Activated T-cell treated with anti-CD3 and anti-CD28 coated beads, Interleukin-2, amount 50 U/mL, for 4 hours (primary cell): ENCODE measurements around the gene HBZ. TPM values are rescaled to one million over a fixed set of nuclear protein-coding genes. Genes with fewer than 3 reads are reported as not detected.
"Not testable (repeated sequence)": the region's sequence is repeated elsewhere in the genome, so short reads cannot be mapped to it uniquely, and the experiment has no call there.

ENCODE experiments used
- ATAC-seq, 2 donors: fragments of 200-7000 bp; cut with Tn5 transposase; one replicate each; pipeline ENCODE4 v1.10.0; 2021
- DNase-seq: peaks from one replicate; pipeline ENCODE4 v3.0.0-alpha.2; 2020
- H3K27me3 Mint-ChIP-seq: one replicate; pipeline ENCODE4 v1.8.0; 2021; ENCODE audit warnings: low read depth, mixed read lengths
- H3K36me3 Mint-ChIP-seq: one replicate; pipeline ENCODE4 v1.8.0; 2022; ENCODE audit warnings: mixed read lengths; ENCODE audit not compliant: insufficient read depth
- H3K4me1 Mint-ChIP-seq: one replicate; pipeline ENCODE4 v1.8.0; 2021; ENCODE audit warnings: low read depth, mixed read lengths
- H3K4me3 Mint-ChIP-seq: one replicate; pipeline ENCODE4 v1.8.0; 2021; ENCODE audit warnings: mild to moderate bottlenecking, moderate library complexity, mixed read lengths
- H3K9me3 Mint-ChIP-seq: one replicate; pipeline ENCODE4 v1.8.0; 2021; ENCODE audit warnings: mixed read lengths
- total RNA-seq, 3 donors: library from RNA; stranded (reverse); gene quantifications; one replicate each; pipeline ENCODE4 v1.2.1, GENCODE V29; 2021

Gene HBZ
- total RNA-seq, 3 donors from 2014 or later = 0.38 to 0.45 (median 0.43) TPM

GRCh38 chr16:176477-177382, 24.3 kb downstream of the HBZ start, which contains the start of gene HBA1:
Gene HBA1 (plus strand): TSS chr16:176680. CDS start chr16:176717, 37 bp downstream.
- H3K9me3 Mint-ChIP-seq, DNase-seq, H3K36me3 Mint-ChIP-seq: not testable (repeated sequence)
- peaks cover 54% of the 10 kb centered on the region for H3K27me3 Mint-ChIP-seq
- peak within 1 kb of the TSS; percentile 24 for H3K4me3 Mint-ChIP-seq
- H3K4me1 Mint-ChIP-seq = peaks cover 13% of the 10 kb centered on the region
- ATAC-seq = peak; percentile 50 to 61

GRCh38 chr16:177394-177822, 25.0 kb downstream of the HBZ start:
- DNase-seq = no peak
- Mint-ChIP-seq H3K4me1 (peaks cover 13% of the 10 kb centered on the region), H3K9me3 (no peaks in the 10 kb centered on the region), H3K27me3 (peaks cover 51% of the 10 kb centered on the region), H3K36me3 (no peaks in the 10 kb centered on the region), H3K4me3 (no peak overlapping the region)
- ATAC-seq = no peak

- no peak overlapping the region for H3K4me3 Mint-ChIP-seq
- no peaks in the 10 kb centered on the region for H3K36me3 Mint-ChIP-seq
- peaks cover 13% of the 10 kb centered on the region for H3K4me1 Mint-ChIP-seq
- no peak for ATAC-seq
- no peak for DNase-seq
- no peaks in the 10 kb centered on the region for H3K9me3 Mint-ChIP-seq
- peaks cover 51% of the 10 kb centered on the region for H3K27me3 Mint-ChIP-seq
Observed at GRCh38 chr16:177981-178667, 25.7 kb downstream of the HBZ start.

GRCh38 chr16:178668-179015, 26.2 kb downstream of the HBZ start:
- no peak for DNase-seq
- H3K4me3 Mint-ChIP-seq = no peak overlapping the region
- H3K27me3 Mint-ChIP-seq = peaks cover 48% of the 10 kb centered on the region
- no peaks in the 10 kb centered on the region for H3K9me3 Mint-ChIP-seq
- no peaks in the 10 kb centered on the region for H3K36me3 Mint-ChIP-seq
- ATAC-seq = no peak
- H3K4me1 Mint-ChIP-seq = peaks cover 13% of the 10 kb centered on the region

- DNase-seq = no peak
- peaks cover 44% of the 10 kb centered on the region for H3K27me3 Mint-ChIP-seq
- peak overlapping the region; percentile 46 for H3K4me3 Mint-ChIP-seq
- no peaks in the 10 kb centered on the region for H3K9me3 Mint-ChIP-seq
- no peak for ATAC-seq
- peaks cover 10% of the 10 kb centered on the region for H3K4me1 Mint-ChIP-seq
- H3K36me3 Mint-ChIP-seq = no peaks in the 10 kb centered on the region
Observed at GRCh38 chr16:179211-180092, 27.0 kb downstream of the HBZ start.

- Mint-ChIP-seq H3K9me3 (no peaks in the 10 kb centered on the region), H3K36me3 (no peaks in the 10 kb centered on the region), H3K4me3 (peak within 1 kb of the TSS; percentile 46), H3K27me3 (peaks cover 36% of the 10 kb centered on the region), H3K4me1 (peaks cover 3% of the 10 kb centered on the region)
- DNase-seq = peak; percentile 23
- ATAC-seq = peak; percentile 14 to 17
Observed at GRCh38 chr16:180101-180675, 27.7 kb downstream of the HBZ start, which contains the start of gene HBQ1. Gene HBQ1 (plus strand): TSS chr16:180459. CDS start chr16:180487, 28 bp downstream.

GRCh38 chr16:180681-181564, 28.5 kb downstream of the HBZ start:
- Mint-ChIP-seq H3K4me3 (no peak overlapping the region), H3K9me3 (no peaks in the 10 kb centered on the region), H3K36me3 (no peaks in the 10 kb centered on the region), H3K27me3 (peaks cover 29% of the 10 kb centered on the region), H3K4me1 (peaks cover 2% of the 10 kb centered on the region)
- peak; percentile 24 for DNase-seq
- ATAC-seq = peak; percentile 79 to 83

GRCh38 chr16:181565-182021, 29.1 kb downstream of the HBZ start:
- Mint-ChIP-seq H3K27me3 (peaks cover 27% of the 10 kb centered on the region), H3K36me3 (no peaks in the 10 kb centered on the region), H3K9me3 (no peaks in the 10 kb centered on the region), H3K4me1 (peaks cover 2% of the 10 kb centered on the region), H3K4me3 (no peak overlapping the region)
- ATAC-seq = no peak
- peak; percentile 84 for DNase-seq

GRCh38 chr16:183005-183404, 30.6 kb downstream of the HBZ start:
- Mint-ChIP-seq H3K36me3 (no peaks in the 10 kb centered on the region), H3K4me3 (no peak overlapping the region), H3K9me3 (no peaks in the 10 kb centered on the region), H3K4me1 (peaks cover 2% of the 10 kb centered on the region), H3K27me3 (peaks cover 17% of the 10 kb centered on the region)
- ATAC-seq (no peak), DNase-seq (no peak)

GRCh38 chr16:185213-185612, 32.8 kb downstream of the HBZ start:
- peaks cover 14% of the 10 kb centered on the region for H3K36me3 Mint-ChIP-seq
- DNase-seq = no peak

GRCh38 chr16:185691-186090, 33.2 kb downstream of the HBZ start:
- H3K4me1 Mint-ChIP-seq = no peaks in the 10 kb centered on the region
- peaks cover 18% of the 10 kb centered on the region for H3K36me3 Mint-ChIP-seq
- H3K27me3 Mint-ChIP-seq = no peaks in the 10 kb centered on the region
- DNase-seq = no peak
- no peak for ATAC-seq
- H3K4me3 Mint-ChIP-seq = no peak overlapping the region
- H3K9me3 Mint-ChIP-seq = no peaks in the 10 kb centered on the region

More at GRCh38 chr16:185213-185612, 32.8 kb downstream of the HBZ start:
- Mint-ChIP-seq H3K4me1 (no peaks in the 10 kb centered on the region), H3K27me3 (no peaks in the 10 kb centered on the region), H3K4me3 (no peak overlapping the region), H3K9me3 (no peaks in the 10 kb centered on the region)
- ATAC-seq = no peak

- Mint-ChIP-seq H3K27me3 (no peaks in the 10 kb centered on the region), H3K4me3 (no peak overlapping the region), H3K4me1 (no peaks in the 10 kb centered on the region), H3K9me3 (no peaks in the 10 kb centered on the region), H3K36me3 (peaks cover 26% of the 10 kb centered on the region)
- ATAC-seq (no peak), DNase-seq (no peak)
Observed at GRCh38 chr16:187330-187729, 34.9 kb downstream of the HBZ start.

- Mint-ChIP-seq H3K36me3 (peaks cover 32% of the 10 kb centered on the region), H3K27me3 (no peaks in the 10 kb centered on the region), H3K4me1 (no peaks in the 10 kb centered on the region), H3K9me3 (no peaks in the 10 kb centered on the region), H3K4me3 (no peak overlapping the region)
- ATAC-seq (peak; percentile 51 to 70), DNase-seq (no peak)
Observed at GRCh38 chr16:188674-189073, 36.2 kb downstream of the HBZ start.
